Activated naive CD4-positive, alpha-beta T cell treated with anti-CD3 and anti-CD28 coated beads for 36 hours (primary cell): ENCODE data around the gene ABHD16B. TPM values are rescaled to one million over a fixed set of nuclear protein-coding genes. Genes with fewer than 3 reads are reported as not detected.

Experiments used
- CTCF ChIA-PET: fragments of 350-600 bp; sonication (Branson Sonifier 250); formaldehyde crosslinking; loops from one replicate; lab custom pipeline; 2021; ENCODE audit warnings: antibody characterized with exemption; lab: Charles Lee
- DNase-seq: peaks from one replicate; pipeline ENCODE4 v3.0.0-alpha.2; 2020
- H3K27ac Mint-ChIP-seq: one replicate; pipeline ENCODE4 v1.8.0; 2021; ENCODE audit warnings: mild to moderate bottlenecking, mixed read lengths
- H3K27me3 Mint-ChIP-seq: one replicate; pipeline ENCODE4 v1.8.0; 2021; ENCODE audit warnings: low read depth, mixed read lengths
- H3K36me3 Mint-ChIP-seq: one replicate; pipeline ENCODE4 v1.8.0; 2021; ENCODE audit warnings: low read depth, mixed read lengths
- H3K4me1 Mint-ChIP-seq: one replicate; pipeline ENCODE4 v1.8.0; 2021; ENCODE audit warnings: low read depth, mixed read lengths
- H3K4me3 Mint-ChIP-seq: one replicate; pipeline ENCODE4 v1.8.0; 2021; ENCODE audit warnings: mild to moderate bottlenecking, moderate library complexity, mixed read lengths
- H3K9me3 Mint-ChIP-seq: one replicate; pipeline ENCODE4 v1.8.0; 2021; ENCODE audit warnings: mixed read lengths
- intact Hi-C: fragments of 100-400 bp; cut with micrococcal nuclease; formaldehyde crosslinking; loops from one replicate; pipeline ENCODE4 v1.15.1; 2023
- total RNA-seq, 2 experiments: library from RNA; stranded (reverse); gene quantifications; one replicate each; pipeline ENCODE4 v1.2.3, GENCODE V29; 2021

The ABHD16B gene
- total RNA-seq, 2 experiments from 2014 or later, result not detected

DNA sequence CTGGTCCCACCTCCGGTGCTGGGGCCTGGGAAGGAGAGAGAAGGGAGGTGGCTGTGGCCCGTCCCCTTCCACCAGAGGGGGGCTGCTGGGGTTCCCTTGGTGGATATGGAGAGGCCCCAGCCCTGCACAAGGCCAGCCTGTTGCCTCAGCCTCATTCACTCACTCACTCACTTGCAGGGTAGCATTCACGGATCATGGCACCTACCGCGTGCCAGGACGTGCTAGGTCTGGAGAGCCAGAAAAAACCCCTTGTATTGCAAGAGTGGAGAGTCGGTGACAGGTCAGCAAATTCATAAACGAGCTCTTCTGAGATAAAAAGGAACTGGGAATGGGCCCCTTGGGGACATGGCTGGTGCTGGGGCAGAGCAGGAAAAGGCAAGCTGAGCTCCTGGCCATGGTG, 23.8 kb upstream of the ABHD16B start:
- H3K4me3 Mint-ChIP-seq, result no peak overlapping the region
- H3K4me1 Mint-ChIP-seq, result peaks cover 2% of the 10 kb centered on the region
- peaks cover 14% of the 10 kb centered on the region for H3K27me3 Mint-ChIP-seq
- no peaks in the 10 kb centered on the region for H3K36me3 Mint-ChIP-seq
- DNase-seq, result no peak
- intact Hi-C loops, result no loop called here
- H3K9me3 Mint-ChIP-seq, result no peaks in the 10 kb centered on the region
- no peak overlapping the region for H3K27ac Mint-ChIP-seq
- CTCF ChIA-PET, result interaction anchor here (0.6 kb wide), 2 partner anchors 51 to 121 kb away, joined by 3 read pairs; no protein-coding TSS in a partner anchor

DNA sequence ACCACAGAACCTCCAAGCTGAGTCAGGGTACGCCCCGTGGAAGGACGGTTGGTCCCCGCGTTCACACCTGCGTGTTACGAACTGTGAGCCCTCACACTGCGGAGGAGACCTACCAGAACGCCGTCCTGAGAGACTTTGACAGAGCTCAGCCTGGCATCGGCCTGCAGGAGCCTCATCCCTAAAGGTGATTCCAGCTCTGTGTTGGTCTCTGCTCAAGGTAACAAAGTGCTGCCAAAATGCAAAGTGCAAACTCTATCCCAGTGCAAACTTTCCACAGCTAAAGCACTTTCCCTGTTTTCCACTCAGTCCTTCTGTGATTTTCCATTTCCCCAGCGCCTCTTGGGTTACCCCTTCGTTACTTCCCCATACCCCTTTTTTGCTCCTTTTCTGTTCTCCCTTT, 21.7 kb upstream of the ABHD16B start:
- Mint-ChIP-seq H3K9me3 (no peaks in the 10 kb centered on the region), H3K27me3 (peaks cover 21% of the 10 kb centered on the region), H3K4me1 (peaks cover 3% of the 10 kb centered on the region), H3K4me3 (no peak overlapping the region), H3K27ac (no peak overlapping the region), H3K36me3 (no peaks in the 10 kb centered on the region)
- intact Hi-C loops, result no loop called here
- DNase-seq, result no peak
- CTCF ChIA-PET, result interaction anchor here (0.7 kb wide), 1 partner anchor 222 kb away, joined by 3 read pairs; no protein-coding TSS in a partner anchor

DNA sequence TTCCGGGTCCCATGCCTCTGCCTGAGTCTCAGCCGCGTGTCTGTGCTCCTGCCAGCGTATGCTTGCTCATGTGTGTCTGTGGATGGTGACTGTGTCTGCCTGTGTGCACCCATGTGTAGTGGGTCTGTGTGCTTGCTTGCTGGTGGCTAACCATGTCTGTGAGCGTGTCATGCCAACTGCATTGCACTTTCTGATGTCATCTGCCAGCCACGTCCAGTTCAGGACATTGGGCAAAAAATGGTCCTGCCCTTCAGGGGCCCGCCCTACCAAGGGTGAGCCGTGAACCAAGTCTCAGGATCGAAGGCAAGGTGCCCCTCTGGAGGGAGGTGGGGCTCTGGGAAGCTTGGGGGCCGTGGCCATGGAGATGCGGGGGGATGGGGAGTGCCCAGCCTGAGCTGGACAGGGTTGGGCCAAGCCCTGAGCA, 20.9 kb upstream of the ABHD16B start:
- Mint-ChIP-seq H3K4me3 (no peak overlapping the region), H3K27ac (no peak overlapping the region), H3K36me3 (no peaks in the 10 kb centered on the region), H3K9me3 (no peaks in the 10 kb centered on the region), H3K27me3 (peaks cover 29% of the 10 kb centered on the region), H3K4me1 (peaks cover 3% of the 10 kb centered on the region)
- intact Hi-C loops, result no loop called here
- no peak for DNase-seq
- CTCF ChIA-PET, result interaction anchor here (0.7 kb wide), 1 partner anchor 222 kb away, joined by 3 read pairs; no protein-coding TSS in a partner anchor

DNA sequence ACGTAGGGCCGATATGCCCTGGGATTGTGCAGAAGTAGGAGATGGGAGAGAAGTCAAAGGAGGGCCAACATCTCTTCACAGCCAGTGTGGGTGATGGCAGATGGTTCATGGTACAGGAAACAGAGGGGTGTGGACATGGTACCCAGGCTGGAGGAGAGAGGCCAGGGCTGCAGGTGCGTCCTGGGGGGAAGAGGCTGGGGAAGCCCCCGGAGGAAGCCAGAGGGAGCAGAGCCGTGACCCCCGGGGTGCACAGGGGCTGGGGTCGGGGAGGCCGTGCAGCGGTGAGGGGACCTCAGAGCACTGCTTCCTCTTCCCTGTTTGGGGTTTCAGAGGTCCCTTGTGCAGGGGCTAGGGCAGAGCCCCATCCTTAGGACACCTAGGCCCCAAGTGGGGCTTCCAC, 19.0 kb upstream of the ABHD16B start:
- Mint-ChIP-seq H3K4me1 (peaks cover 6% of the 10 kb centered on the region), H3K36me3 (no peaks in the 10 kb centered on the region), H3K27me3 (peaks cover 34% of the 10 kb centered on the region), H3K9me3 (no peaks in the 10 kb centered on the region), H3K27ac (no peak overlapping the region), H3K4me3 (no peak overlapping the region)
- CTCF ChIA-PET, result interaction anchor here (0.6 kb wide), 1 partner anchor 114 kb away, joined by 3 read pairs; no protein-coding TSS in a partner anchor
- no peak for DNase-seq
- intact Hi-C loops, result no loop called here

DNA sequence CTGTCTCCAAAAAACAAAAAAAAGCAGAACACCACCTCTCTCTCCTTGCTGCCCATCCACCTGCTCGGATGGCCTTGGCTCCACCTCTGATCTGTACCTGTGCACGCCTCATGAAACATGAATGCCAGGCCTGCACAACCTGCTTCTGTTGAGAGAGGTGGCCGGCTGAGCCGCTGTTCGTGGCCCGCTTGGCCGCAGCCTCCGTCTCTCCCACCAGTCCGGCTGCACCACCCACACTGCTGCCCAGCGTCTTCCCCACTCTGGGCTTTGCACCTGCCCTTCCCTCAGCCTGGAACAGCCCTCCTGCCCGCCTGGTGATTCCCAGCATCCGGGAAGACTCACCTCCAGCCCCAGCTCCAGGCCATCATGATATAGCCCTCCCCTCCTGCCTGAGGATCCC, 18.1 kb upstream of the ABHD16B start:
- H3K4me1 Mint-ChIP-seq, result peaks cover 6% of the 10 kb centered on the region
- H3K9me3 Mint-ChIP-seq, result no peaks in the 10 kb centered on the region
- H3K27me3 Mint-ChIP-seq, result peaks cover 34% of the 10 kb centered on the region
- DNase-seq, result no peak
- CTCF ChIA-PET, result no interaction called here
- no peak overlapping the region for H3K4me3 Mint-ChIP-seq
- no peak overlapping the region for H3K27ac Mint-ChIP-seq
- no peaks in the 10 kb centered on the region for H3K36me3 Mint-ChIP-seq
- intact Hi-C loops, result no loop called here

DNA sequence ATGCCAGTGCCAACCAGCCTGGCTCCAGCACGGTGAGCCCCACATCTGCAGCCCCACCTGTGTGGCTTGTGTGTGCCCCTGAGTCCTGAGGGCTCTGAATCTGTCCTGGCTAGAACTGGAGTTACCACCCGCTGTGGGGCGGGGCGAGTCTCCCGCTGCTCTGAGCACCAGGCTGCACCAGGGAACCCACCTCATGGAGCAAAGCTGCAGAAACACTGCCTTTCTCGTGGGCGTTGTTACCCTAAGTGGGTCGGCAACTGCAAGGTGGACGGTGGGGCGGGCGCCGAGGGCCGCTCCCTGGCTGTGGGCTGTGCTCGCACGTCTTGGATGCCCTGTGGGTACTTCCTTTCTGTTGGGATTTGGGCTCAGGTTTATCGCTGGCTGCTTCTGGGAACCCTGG, 17.5 kb upstream of the ABHD16B start:
- no peak for DNase-seq
- intact Hi-C loops, result no loop called here
- CTCF ChIA-PET, result no interaction called here

DNA sequence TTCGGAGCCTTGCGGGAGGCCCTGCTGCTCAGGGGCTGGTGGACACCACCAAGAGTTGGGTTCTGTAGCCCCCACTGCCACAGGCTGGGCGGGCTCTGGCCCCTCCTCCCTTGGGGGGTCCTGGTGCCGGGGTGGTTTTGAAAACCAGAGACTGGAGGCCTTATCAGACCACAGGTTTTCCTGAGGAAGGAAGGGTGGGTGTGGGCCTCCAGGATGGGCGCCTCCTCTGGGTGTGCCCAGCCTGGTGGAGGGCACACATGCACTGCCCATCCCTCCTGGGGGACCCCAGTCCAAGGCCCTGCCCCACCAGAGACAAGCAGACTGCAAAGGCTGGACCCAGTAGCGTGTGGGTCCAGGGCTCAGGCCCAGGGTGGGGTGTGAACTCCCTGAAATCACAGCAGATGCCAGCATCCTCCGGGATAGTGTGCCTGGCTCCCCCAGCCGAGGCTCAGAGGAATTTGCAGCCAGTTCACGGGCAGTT, 16.7 kb upstream of the ABHD16B start:
- H3K4me1 Mint-ChIP-seq, result peaks cover 6% of the 10 kb centered on the region
- no peak overlapping the region for H3K27ac Mint-ChIP-seq
- no peak overlapping the region for H3K4me3 Mint-ChIP-seq
- intact Hi-C loops, result no loop called here
- no peak for DNase-seq
- H3K9me3 Mint-ChIP-seq, result no peaks in the 10 kb centered on the region
- H3K36me3 Mint-ChIP-seq, result no peaks in the 10 kb centered on the region
- CTCF ChIA-PET, result no interaction called here
- H3K27me3 Mint-ChIP-seq, result peaks cover 34% of the 10 kb centered on the region

More for the DNA sequence above, 17.5 kb upstream of the ABHD16B start:
- Mint-ChIP-seq H3K27ac (no peak overlapping the region), H3K27me3 (peaks cover 34% of the 10 kb centered on the region), H3K9me3 (no peaks in the 10 kb centered on the region), H3K4me1 (peaks cover 6% of the 10 kb centered on the region), H3K4me3 (no peak overlapping the region), H3K36me3 (no peaks in the 10 kb centered on the region)

DNA sequence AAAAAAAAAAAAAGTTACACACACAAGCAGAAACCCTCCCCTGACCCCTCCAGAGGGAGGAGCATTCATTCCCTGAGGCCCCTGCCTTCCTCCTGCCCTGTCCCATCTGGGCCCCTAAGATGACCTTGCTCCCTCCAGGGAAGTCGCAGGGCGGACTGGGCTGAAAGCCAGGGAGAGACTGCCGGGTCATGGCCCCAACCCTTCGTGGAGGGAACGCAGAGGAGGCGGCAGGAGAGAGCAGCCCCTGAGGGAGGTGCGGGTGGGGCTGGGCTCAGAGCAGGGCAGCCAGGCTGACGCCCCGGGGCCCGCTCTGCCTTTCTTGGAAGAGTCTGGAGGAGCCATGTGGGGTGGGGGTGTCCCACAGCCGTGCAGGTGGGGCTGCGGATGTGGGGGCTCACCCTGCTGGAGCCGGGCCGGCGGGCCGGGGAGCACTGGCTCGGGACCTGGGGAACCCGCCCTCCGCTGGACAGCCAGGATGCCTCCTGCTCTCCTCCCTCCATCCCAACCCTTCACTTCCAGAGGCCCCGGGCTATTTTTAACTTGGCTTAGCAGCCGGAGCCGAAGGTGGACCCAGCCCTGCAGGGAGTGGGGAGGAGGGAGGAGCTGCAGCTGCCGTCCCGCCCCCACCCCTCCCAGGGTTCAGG, 15.0 kb upstream of the ABHD16B start:
- DNase-seq, result no peak
- Mint-ChIP-seq H3K9me3 (no peaks in the 10 kb centered on the region), H3K4me1 (peaks cover 14% of the 10 kb centered on the region), H3K27ac (no peak overlapping the region), H3K4me3 (no peak overlapping the region), H3K27me3 (peaks cover 32% of the 10 kb centered on the region), H3K36me3 (no peaks in the 10 kb centered on the region)
- intact Hi-C loops, result no loop called here
- CTCF ChIA-PET, result no interaction called here

DNA sequence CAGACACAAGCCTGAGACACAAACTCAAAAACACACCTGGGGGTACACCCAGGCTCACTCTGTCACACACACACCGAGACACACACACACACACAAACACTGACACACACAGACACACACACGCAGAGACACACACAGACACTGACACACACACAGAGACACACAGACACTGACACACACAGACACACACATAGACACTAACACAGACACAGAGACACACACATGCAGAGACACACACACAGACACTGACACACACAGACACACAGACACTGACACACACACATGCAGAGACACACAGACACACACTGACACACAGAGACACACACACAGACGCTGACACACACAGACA, 14.4 kb upstream of the ABHD16B start:
- H3K36me3 Mint-ChIP-seq, result no peaks in the 10 kb centered on the region
- CTCF ChIA-PET, result no interaction called here
- peaks cover 15% of the 10 kb centered on the region for H3K4me1 Mint-ChIP-seq

DNA sequence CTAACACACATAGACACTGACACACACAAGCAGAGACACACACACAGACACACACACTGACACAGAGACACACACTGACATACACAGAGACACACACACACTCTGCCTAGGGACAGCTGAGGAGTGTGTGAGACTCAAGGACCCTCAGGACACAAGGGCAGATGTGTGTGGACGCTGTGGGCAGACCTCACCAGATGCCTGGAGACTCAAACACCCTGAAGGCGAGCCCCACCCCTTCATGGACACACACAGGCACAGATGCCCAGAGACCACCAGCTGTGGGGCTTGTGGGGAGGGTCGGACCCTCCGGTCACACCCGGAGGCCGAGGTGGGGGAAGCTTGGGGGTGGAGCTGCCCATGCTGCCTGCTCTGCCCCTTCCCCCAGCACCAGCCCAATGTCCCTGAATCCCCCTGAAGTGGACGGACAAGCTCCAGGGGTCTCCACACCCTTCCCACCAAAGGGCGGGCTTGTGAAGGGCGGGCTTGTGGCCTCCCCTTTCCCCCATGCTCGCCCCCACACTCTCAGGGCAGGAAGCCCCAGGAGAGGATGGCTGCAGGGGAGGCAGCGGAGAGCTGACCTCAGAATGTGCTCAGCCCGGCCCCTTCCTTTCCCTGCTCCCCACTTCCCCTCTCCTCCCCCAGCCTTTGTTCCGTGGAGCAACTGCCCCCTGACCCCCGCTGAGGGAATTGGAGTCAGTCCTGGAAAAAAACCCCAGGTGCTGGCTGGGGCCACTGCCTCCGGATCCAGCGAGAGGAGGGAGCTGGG, 13.9 kb upstream of the ABHD16B start:
- H3K27me3 Mint-ChIP-seq, result peaks cover 30% of the 10 kb centered on the region
- H3K4me3 Mint-ChIP-seq, result no peak overlapping the region
- no peaks in the 10 kb centered on the region for H3K36me3 Mint-ChIP-seq
- no peak overlapping the region for H3K27ac Mint-ChIP-seq
- intact Hi-C loops, result no loop called here
- DNase-seq, result no peak
- no peaks in the 10 kb centered on the region for H3K9me3 Mint-ChIP-seq
- CTCF ChIA-PET, result no interaction called here
- peaks cover 16% of the 10 kb centered on the region for H3K4me1 Mint-ChIP-seq

More for the DNA sequence above, 14.4 kb upstream of the ABHD16B start:
- Mint-ChIP-seq H3K9me3 (no peaks in the 10 kb centered on the region), H3K27me3 (peaks cover 31% of the 10 kb centered on the region), H3K4me3 (no peak overlapping the region), H3K27ac (no peak overlapping the region)
- intact Hi-C loops, result no loop called here
- no peak for DNase-seq

DNA sequence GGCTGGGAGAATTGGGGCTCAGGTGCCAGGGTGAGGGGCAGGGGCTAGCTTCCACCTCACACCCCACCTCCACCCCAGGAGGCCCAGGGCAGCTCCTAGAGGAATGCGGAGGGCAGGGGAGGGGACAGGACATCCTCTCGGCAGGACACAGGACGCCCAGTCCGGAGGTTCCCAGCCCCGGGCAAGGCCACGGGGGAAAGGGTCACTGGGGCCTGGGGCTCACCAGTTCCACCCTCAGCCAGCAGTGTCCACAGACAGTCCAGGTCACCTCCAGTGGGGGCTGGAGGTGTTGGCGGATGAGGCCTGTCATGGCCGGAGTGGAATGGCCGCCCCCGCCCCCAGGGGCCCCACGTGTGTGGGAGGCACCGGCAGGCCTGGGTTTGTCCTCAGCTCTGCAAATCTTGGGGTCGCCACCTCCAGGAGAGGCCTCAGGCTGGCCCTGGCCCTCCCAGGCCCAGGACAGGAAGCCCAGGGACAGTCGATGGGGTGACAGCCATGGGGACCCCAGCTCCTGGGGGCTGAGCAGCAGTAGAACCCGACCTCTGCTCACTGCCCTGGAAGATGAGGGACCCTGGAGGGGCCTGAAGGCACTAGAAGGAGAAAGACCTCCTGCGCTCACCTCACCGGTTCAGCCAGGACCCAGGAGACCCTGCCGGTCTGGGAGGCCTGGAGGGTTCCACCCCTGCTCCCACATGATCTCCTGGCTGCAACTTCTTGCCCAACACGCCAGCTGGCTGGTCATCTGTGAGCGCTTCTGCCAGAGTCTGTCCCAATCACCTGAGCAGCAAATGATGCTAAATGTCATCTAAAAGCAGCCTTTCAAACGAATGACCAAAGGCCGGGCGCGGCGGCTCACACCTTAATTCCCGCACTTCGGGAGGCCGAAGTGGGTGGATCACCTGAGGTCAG, 13.0 kb upstream of the ABHD16B start:
- Mint-ChIP-seq H3K27ac (no peak overlapping the region), H3K4me1 (peaks cover 16% of the 10 kb centered on the region), H3K27me3 (peaks cover 27% of the 10 kb centered on the region), H3K9me3 (no peaks in the 10 kb centered on the region), H3K36me3 (no peaks in the 10 kb centered on the region), H3K4me3 (no peak overlapping the region)
- no peak for DNase-seq
- intact Hi-C loops, result no loop called here
- CTCF ChIA-PET, result no interaction called here
